Neural progenitor cell (in vitro differentiated cells): ENCODE results near the gene OSM. TPM values are rescaled to one million over a fixed set of nuclear protein-coding genes. Genes with fewer than 3 reads are reported as not detected.

Experiments
- DNase-seq: peaks from one replicate; pipeline ENCODE4 v3.0.0-alpha.2; 2016; ENCODE audit warnings: low spot score
- H2AFZ ChIP-seq: fragments of 200-600 bp; sonication (generic); replicated peaks from 2 replicates; pipeline ENCODE4 v1.6.1; 2016; ENCODE audit warnings: antibody characterized with exemption
- H3F3A ChIP-seq: fragments of 200-600 bp; sonication (generic); 2 replicates; pipeline ENCODE4 v1.6.1; 2016; ENCODE audit warnings: antibody characterized with exemption, low read depth
- H3K27ac ChIP-seq: fragments of 200-600 bp; sonication (generic); 2 replicates; pipeline ENCODE4 v1.5.1; 2016; ENCODE audit warnings: mild to moderate bottlenecking
- H3K27me3 ChIP-seq: fragments of 200-600 bp; sonication (generic); 2 replicates; pipeline ENCODE4 v1.6.1; 2016; ENCODE audit warnings: mild to moderate bottlenecking, moderate library complexity
- H3K36me3 ChIP-seq: fragments of 200-600 bp; sonication (generic); 2 replicates; pipeline ENCODE4 v1.5.1; 2016
- H3K4me1 ChIP-seq: fragments of 200-600 bp; sonication (generic); 2 replicates; pipeline ENCODE4 v1.6.1; 2016; ENCODE audit warnings: mixed run types
- H3K4me2 ChIP-seq: fragments of 200-600 bp; sonication (generic); 2 replicates; pipeline ENCODE4 v1.6.1; 2016
- H3K4me3 ChIP-seq: fragments of 200-600 bp; sonication (generic); 2 replicates; pipeline ENCODE4 v1.5.1; 2016
- H3K79me2 ChIP-seq: fragments of 200-600 bp; sonication (generic); 2 replicates; pipeline ENCODE4 v1.6.1; 2016; ENCODE audit warnings: low read depth
- H3K9ac ChIP-seq: fragments of 200-600 bp; sonication (generic); 2 replicates; pipeline ENCODE4 v1.6.1; 2016
- H3K9me3 ChIP-seq: fragments of 200-600 bp; sonication (generic); 2 replicates; pipeline ENCODE4 v1.5.1; 2016; ENCODE audit warnings: low read depth
- H4K20me1 ChIP-seq: fragments of 200-600 bp; sonication (generic); 2 replicates; pipeline ENCODE4 v1.6.1; 2016; ENCODE audit warnings: low read depth
- H3K27ac Mint-ChIP-seq: 3 replicates; pipeline ENCODE4 v1.8.0; 2021; ENCODE audit warnings: mixed read lengths
- H3K27me3 Mint-ChIP-seq: 2 replicates; pipeline ENCODE4 v1.8.0; 2022; ENCODE audit warnings: low read depth, mild to moderate bottlenecking, inconsistent platforms, moderate library complexity, mixed read lengths; ENCODE audit not compliant: insufficient read depth
- H3K36me3 Mint-ChIP-seq: 3 replicates; pipeline ENCODE4 v1.8.0; 2021; ENCODE audit warnings: mixed read lengths
- H3K4me1 Mint-ChIP-seq: 3 replicates; pipeline ENCODE4 v1.8.0; 2021; ENCODE audit warnings: mixed read lengths
- H3K4me3 Mint-ChIP-seq: 3 replicates; pipeline ENCODE4 v1.8.0; 2021; ENCODE audit warnings: mild to moderate bottlenecking, moderate library complexity, mixed read lengths
- H3K9me3 Mint-ChIP-seq: 3 replicates; pipeline ENCODE4 v1.8.0; 2020; ENCODE audit warnings: mixed read lengths
- EZH2 ChIP-seq: fragments of 200-600 bp; sonication (generic); IDR thresholded peaks from 2 replicates; pipeline ENCODE4 v1.6.1; 2017; ENCODE audit warnings: antibody characterized with exemption, mild to moderate bottlenecking, moderate library complexity
- EZH2phosphoT487 ChIP-seq: fragments of 200-600 bp; sonication (generic); IDR thresholded peaks from 2 replicates; pipeline ENCODE4 v1.6.1; 2017; ENCODE audit warnings: antibody characterized with exemption
- total RNA-seq: library from RNA; depleted of rRNA; stranded (reverse); fragments of >200 nt; gene quantifications from 2 replicates; pipeline ENCODE4 v1.2.3, GENCODE V29; 2015; ENCODE audit warnings: low replicate concordance
- TF ChIP-seq, protein P1 (sequence below): fragments of 200-600 bp; sonication (generic); IDR thresholded peaks from 2 replicates; pipeline ENCODE4 v1.5.1; 2017; ENCODE audit warnings: antibody characterized with exemption, mild to moderate bottlenecking

Gene OSM
- total RNA-seq, 1 donor from 2014 or later = not detected

DNA sequence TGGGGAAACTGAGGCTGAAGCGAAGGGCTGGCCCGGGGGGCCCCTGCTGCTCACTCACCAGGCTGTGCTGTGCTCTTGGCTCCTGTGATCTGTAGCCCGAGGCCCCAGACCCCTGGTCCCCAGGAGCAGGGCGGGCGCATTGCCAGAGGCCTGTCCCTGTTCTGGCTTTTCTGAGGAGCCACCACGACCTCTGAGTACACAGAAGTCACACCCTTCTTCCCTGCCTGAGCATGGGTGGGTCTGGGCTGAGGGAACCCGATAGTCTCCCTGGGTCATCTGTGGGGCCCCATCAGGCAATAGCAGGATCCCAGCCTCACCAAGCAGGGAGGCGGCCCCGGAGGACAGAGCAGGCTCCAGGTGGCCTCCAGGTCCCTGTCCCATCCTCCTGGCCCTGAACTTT is 17.5 kb upstream of the OSM start:
- Histone ChIP-seq H3F3A (peaks cover 19% of the 10 kb centered on the region), H2AFZ (no peak overlapping the region), H3K9ac (no peak overlapping the region), H3K27me3 (no peaks in the 10 kb centered on the region), H4K20me1 (no peaks in the 10 kb centered on the region), H3K4me1 (peaks cover 7% of the 10 kb centered on the region), H3K79me2 (no peaks in the 10 kb centered on the region), H3K36me3 (no peaks in the 10 kb centered on the region), H3K4me3 (no peak overlapping the region), H3K9me3 (no peaks in the 10 kb centered on the region), H3K4me2 (no peak overlapping the region), H3K27ac (no peak overlapping the region)
- H3K36me3 Mint-ChIP-seq = no peaks in the 10 kb centered on the region
- no peak overlapping the region for H3K4me3 Mint-ChIP-seq
- no peak overlapping the region for H3K27ac Mint-ChIP-seq
- H3K9me3 Mint-ChIP-seq = no peaks in the 10 kb centered on the region
- TF ChIP-seq EZH2phosphoT487 = no peak
- TF ChIP-seq EZH2 = no peak
- peaks cover 4% of the 10 kb centered on the region for H3K27me3 Mint-ChIP-seq
- H3K4me1 Mint-ChIP-seq = peaks cover 5% of the 10 kb centered on the region
- no peak for DNase-seq

DNA sequence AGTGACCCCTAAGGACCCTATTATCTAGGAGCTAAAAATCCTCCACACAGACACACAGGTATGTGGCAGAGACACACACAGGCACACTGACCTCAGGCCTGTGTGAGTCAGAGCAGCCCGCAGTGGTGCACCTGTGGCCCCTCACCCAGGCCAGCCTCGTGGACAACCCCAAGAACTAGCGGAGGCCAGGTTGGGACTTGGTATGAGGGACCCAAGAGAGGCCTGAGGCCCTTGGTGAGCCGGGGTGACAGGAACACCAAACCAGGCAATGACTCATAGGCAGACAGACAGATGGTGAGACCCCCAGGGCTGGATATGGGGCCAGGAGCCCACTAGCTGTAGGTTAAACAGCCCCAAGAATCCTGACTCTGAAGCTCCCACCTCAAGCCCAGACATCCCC is 16.7 kb upstream of the OSM start:
- H3K4me3 Mint-ChIP-seq = no peak overlapping the region
- Histone ChIP-seq H3K9me3 (no peaks in the 10 kb centered on the region), H3K4me3 (no peak overlapping the region), H3K36me3 (no peaks in the 10 kb centered on the region), H3F3A (peaks cover 10% of the 10 kb centered on the region), H3K79me2 (no peaks in the 10 kb centered on the region), H3K27me3 (no peaks in the 10 kb centered on the region), H3K4me1 (peaks cover 3% of the 10 kb centered on the region), H4K20me1 (no peaks in the 10 kb centered on the region), H2AFZ (no peak overlapping the region), H3K9ac (no peak overlapping the region), H3K27ac (no peak overlapping the region), H3K4me2 (no peak overlapping the region)
- no peaks in the 10 kb centered on the region for H3K36me3 Mint-ChIP-seq
- DNase-seq = no peak
- H3K9me3 Mint-ChIP-seq = no peaks in the 10 kb centered on the region
- H3K27ac Mint-ChIP-seq = no peak overlapping the region
- H3K4me1 Mint-ChIP-seq = peaks cover 7% of the 10 kb centered on the region
- peaks cover 2% of the 10 kb centered on the region for H3K27me3 Mint-ChIP-seq
- TF ChIP-seq EZH2phosphoT487 (no peak), EZH2 (no peak)
- TF ChIP-seq, protein P1, sequence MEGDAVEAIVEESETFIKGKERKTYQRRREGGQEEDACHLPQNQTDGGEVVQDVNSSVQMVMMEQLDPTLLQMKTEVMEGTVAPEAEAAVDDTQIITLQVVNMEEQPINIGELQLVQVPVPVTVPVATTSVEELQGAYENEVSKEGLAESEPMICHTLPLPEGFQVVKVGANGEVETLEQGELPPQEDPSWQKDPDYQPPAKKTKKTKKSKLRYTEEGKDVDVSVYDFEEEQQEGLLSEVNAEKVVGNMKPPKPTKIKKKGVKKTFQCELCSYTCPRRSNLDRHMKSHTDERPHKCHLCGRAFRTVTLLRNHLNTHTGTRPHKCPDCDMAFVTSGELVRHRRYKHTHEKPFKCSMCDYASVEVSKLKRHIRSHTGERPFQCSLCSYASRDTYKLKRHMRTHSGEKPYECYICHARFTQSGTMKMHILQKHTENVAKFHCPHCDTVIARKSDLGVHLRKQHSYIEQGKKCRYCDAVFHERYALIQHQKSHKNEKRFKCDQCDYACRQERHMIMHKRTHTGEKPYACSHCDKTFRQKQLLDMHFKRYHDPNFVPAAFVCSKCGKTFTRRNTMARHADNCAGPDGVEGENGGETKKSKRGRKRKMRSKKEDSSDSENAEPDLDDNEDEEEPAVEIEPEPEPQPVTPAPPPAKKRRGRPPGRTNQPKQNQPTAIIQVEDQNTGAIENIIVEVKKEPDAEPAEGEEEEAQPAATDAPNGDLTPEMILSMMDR = no peak

DNA sequence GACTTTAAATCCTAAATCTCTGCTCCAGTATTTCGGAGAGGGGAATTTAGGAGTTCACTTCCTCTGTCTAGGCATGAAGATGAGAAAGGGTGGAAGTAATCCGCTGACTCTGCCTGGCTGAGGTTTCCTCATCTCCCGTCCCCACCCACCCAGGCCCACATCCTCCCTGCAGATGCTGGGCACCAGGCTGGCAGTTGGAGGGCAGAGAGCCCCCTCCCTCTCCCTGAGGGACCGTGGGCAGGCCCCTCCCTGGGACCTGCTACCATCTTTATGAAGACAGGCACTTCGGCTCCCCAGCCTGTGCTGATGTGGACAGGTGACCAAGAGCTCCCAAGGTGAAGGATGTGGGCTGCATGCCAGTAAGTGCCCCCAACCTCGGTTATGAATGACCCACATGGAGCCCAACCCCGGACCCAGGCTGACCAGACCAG is 16.0 kb upstream of the OSM start:
- Histone ChIP-seq H3K4me3 (no peak overlapping the region), H2AFZ (no peak overlapping the region), H4K20me1 (no peaks in the 10 kb centered on the region), H3K9ac (no peak overlapping the region), H3K27me3 (no peaks in the 10 kb centered on the region), H3K4me2 (no peak overlapping the region), H3K4me1 (peaks cover 5% of the 10 kb centered on the region), H3F3A (peaks cover 3% of the 10 kb centered on the region), H3K9me3 (no peaks in the 10 kb centered on the region), H3K36me3 (no peaks in the 10 kb centered on the region), H3K27ac (no peak overlapping the region), H3K79me2 (no peaks in the 10 kb centered on the region)
- H3K36me3 Mint-ChIP-seq = no peaks in the 10 kb centered on the region
- H3K4me1 Mint-ChIP-seq = peaks cover 11% of the 10 kb centered on the region
- DNase-seq = no peak
- no peak overlapping the region for H3K27ac Mint-ChIP-seq
- TF ChIP-seq, protein P1 = no peak
- TF ChIP-seq EZH2phosphoT487 = no peak
- no peak for TF ChIP-seq EZH2
- H3K9me3 Mint-ChIP-seq = no peaks in the 10 kb centered on the region
- no peaks in the 10 kb centered on the region for H3K27me3 Mint-ChIP-seq
- no peak overlapping the region for H3K4me3 Mint-ChIP-seq

DNA sequence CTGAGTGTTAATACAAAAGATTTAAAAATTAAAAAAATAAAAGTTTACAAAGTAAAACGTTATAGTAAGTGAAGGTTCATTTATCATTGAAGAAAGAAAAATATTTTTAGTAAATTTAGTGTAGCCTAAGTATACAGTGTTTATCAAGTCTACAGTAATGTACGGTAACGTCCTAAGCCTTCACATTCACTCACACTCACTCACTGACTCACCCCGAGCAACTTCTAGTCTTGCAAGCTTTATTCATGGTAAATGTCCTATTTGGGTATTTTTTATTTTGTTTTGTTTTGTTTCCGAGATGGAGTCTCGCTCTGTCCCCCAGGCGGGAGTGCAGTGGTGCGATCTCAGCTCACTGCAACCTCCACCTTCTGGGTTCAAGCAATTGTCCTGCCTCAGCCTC is 13.9 kb upstream of the OSM start:
- Histone ChIP-seq H3K4me2 (no peak overlapping the region), H3K79me2 (no peaks in the 10 kb centered on the region), H3F3A (no peaks in the 10 kb centered on the region), H3K27me3 (no peaks in the 10 kb centered on the region), H3K36me3 (no peaks in the 10 kb centered on the region), H4K20me1 (no peaks in the 10 kb centered on the region), H3K4me3 (no peak overlapping the region), H2AFZ (no peak overlapping the region), H3K4me1 (peaks cover 7% of the 10 kb centered on the region), H3K9ac (no peak overlapping the region), H3K9me3 (no peaks in the 10 kb centered on the region), H3K27ac (no peak overlapping the region)
- no peaks in the 10 kb centered on the region for H3K9me3 Mint-ChIP-seq
- no peaks in the 10 kb centered on the region for H3K36me3 Mint-ChIP-seq
- H3K27ac Mint-ChIP-seq = no peak overlapping the region
- no peak overlapping the region for H3K4me3 Mint-ChIP-seq
- H3K27me3 Mint-ChIP-seq = no peaks in the 10 kb centered on the region
- peaks cover 17% of the 10 kb centered on the region for H3K4me1 Mint-ChIP-seq
- no peak for TF ChIP-seq EZH2
- DNase-seq = no peak
